MM.1S (cell line): Measurements from ENCODE around the gene SREBF2.

ENCODE experiments used
- DNase-seq: peaks from one replicate; pipeline ENCODE4 v3.0.0-alpha.2; 2015
- H2AFZ ChIP-seq: fragments of 300-600 bp; sonication (generic); 2 replicates; pipeline ENCODE4 v1.6.0; 2016; ENCODE audit warnings: antibody characterized with exemption, low read length
- H3F3A ChIP-seq: fragments of 300-600 bp; sonication (generic); 2 replicates; pipeline ENCODE4 v1.6.1; 2016; ENCODE audit warnings: mild to moderate bottlenecking, antibody characterized with exemption, low read length, moderate library complexity, mixed read lengths; ENCODE audit not compliant: insufficient read depth
- H3K27ac ChIP-seq: fragments of 300-600 bp; sonication (generic); 2 replicates; pipeline ENCODE4 v1.5.1; 2016; ENCODE audit warnings: mild to moderate bottlenecking, low read length
- H3K27me3 ChIP-seq: fragments of 300-600 bp; sonication (generic); replicated peaks from 2 replicates; pipeline ENCODE4 v1.6.0; 2016; ENCODE audit warnings: low read length; ENCODE audit not compliant: insufficient read depth
- H3K36me3 ChIP-seq: fragments of 300-600 bp; sonication (generic); replicated peaks from 2 replicates; pipeline ENCODE4 v1.6.1; 2016; ENCODE audit warnings: mild to moderate bottlenecking, low read length, mixed read lengths; ENCODE audit not compliant: insufficient read depth
- H3K4me1 ChIP-seq: fragments of 300-600 bp; sonication (generic); 2 replicates; pipeline ENCODE4 v1.6.1; 2016; ENCODE audit warnings: low read length, mixed read lengths
- H3K4me2 ChIP-seq: fragments of 300-600 bp; sonication (generic); 2 replicates; pipeline ENCODE4 v1.6.0; 2016; ENCODE audit warnings: low read depth, low read length
- H3K4me3 ChIP-seq: fragments of 300-600 bp; sonication (generic); 2 replicates; pipeline ENCODE4 v1.5.1; 2016; ENCODE audit warnings: low read length, mixed read lengths
- H3K79me2 ChIP-seq: fragments of 300-600 bp; sonication (generic); 2 replicates; pipeline ENCODE4 v1.6.1; 2016; ENCODE audit warnings: mixed run types, low read length, mixed read lengths
- H3K9ac ChIP-seq: fragments of 300-600 bp; sonication (generic); 2 replicates; pipeline ENCODE4 v1.6.1; 2016; ENCODE audit warnings: low read length, mixed read lengths
- H3K9me2 ChIP-seq: fragments of 300-600 bp; sonication (generic); replicated peaks from 2 replicates; pipeline ENCODE4 v1.6.1; 2016; ENCODE audit warnings: mild to moderate bottlenecking, low read length, mixed read lengths; ENCODE audit not compliant: insufficient read depth
- H3K9me3 ChIP-seq: fragments of 300-600 bp; sonication (generic); replicated peaks from 2 replicates; pipeline ENCODE4 v1.6.1; 2016; ENCODE audit warnings: mild to moderate bottlenecking, low read length, mixed read lengths; ENCODE audit not compliant: insufficient read depth
- H4K20me1 ChIP-seq: fragments of 300-600 bp; sonication (generic); 2 replicates; pipeline ENCODE4 v1.6.1; 2016; ENCODE audit warnings: mild to moderate bottlenecking, low read length, moderate library complexity, mixed read lengths; ENCODE audit not compliant: insufficient read depth
- EZH2 ChIP-seq: fragments of 300-600 bp; sonication (generic); optimal IDR thresholded peaks from 2 replicates; pipeline ENCODE3; 2017; ENCODE audit warnings: low read depth, mild to moderate bottlenecking, antibody characterized with exemption, low read length, mixed read lengths
- EZH2phosphoT487 ChIP-seq: fragments of 300-600 bp; sonication (generic); IDR thresholded peaks from 2 replicates; pipeline ENCODE4 v1.6.1; 2018; ENCODE audit warnings: antibody characterized with exemption, low read length
- TF ChIP-seq, protein P1 (sequence below): fragments of 300-600 bp; sonication (generic); IDR thresholded peaks from 2 replicates; pipeline ENCODE4 v1.5.1; 2016; ENCODE audit warnings: antibody characterized with exemption, low read length, mixed read lengths

The SREBF2 gene

DNA sequence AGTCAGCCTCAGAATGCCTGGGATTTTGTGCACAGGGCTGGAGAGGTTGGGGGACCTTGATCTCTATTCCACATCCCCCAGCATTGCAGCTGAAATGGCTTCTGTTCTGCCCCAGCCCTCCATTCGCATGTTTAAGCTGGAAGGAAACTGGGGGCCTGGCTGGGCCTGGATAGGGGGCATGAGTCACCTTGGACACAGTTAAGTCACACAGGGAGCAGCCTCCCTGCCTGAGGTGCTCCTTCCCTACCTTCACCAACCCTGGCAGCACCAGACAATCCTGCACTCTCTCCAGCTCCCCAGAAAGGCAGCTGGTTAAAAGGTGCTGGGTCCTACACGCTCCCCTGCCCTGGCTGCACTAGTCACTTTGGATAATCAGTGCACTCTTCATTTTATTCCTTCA is 119.8 kb downstream of the SREBF2 start:
- Histone ChIP-seq H3K79me2 (no peaks in the 10 kb centered on the region), H3F3A (no peaks in the 10 kb centered on the region), H2AFZ (no peak overlapping the region), H3K36me3 (no peaks in the 10 kb centered on the region), H3K9me3 (no peaks in the 10 kb centered on the region), H3K4me3 (no peak overlapping the region), H3K4me2 (no peak overlapping the region), H3K27ac (no peak overlapping the region), H3K4me1 (no peaks in the 10 kb centered on the region), H3K9ac (no peak overlapping the region), H4K20me1 (no peaks in the 10 kb centered on the region), H3K9me2 (no peaks in the 10 kb centered on the region), H3K27me3 (no peaks in the 10 kb centered on the region)
- DNase-seq, result no peak
- TF ChIP-seq EZH2phosphoT487 (no peak), EZH2 (no peak)
- TF ChIP-seq, protein P1, sequence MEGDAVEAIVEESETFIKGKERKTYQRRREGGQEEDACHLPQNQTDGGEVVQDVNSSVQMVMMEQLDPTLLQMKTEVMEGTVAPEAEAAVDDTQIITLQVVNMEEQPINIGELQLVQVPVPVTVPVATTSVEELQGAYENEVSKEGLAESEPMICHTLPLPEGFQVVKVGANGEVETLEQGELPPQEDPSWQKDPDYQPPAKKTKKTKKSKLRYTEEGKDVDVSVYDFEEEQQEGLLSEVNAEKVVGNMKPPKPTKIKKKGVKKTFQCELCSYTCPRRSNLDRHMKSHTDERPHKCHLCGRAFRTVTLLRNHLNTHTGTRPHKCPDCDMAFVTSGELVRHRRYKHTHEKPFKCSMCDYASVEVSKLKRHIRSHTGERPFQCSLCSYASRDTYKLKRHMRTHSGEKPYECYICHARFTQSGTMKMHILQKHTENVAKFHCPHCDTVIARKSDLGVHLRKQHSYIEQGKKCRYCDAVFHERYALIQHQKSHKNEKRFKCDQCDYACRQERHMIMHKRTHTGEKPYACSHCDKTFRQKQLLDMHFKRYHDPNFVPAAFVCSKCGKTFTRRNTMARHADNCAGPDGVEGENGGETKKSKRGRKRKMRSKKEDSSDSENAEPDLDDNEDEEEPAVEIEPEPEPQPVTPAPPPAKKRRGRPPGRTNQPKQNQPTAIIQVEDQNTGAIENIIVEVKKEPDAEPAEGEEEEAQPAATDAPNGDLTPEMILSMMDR, result no peak
